KOPT-K1 (cell line): ENCODE measurements around the gene ITPK1.

Experiments used
- H3K27ac ChIP-seq: fragments of 200-600 bp; sonication (generic); 2 replicates; pipeline ENCODE4 v1.5.1; 2016; ENCODE audit warnings: antibody characterized with exemption, mild to moderate bottlenecking, low read depth, low read length; ENCODE audit not compliant: poor library complexity, severe bottlenecking
- H3K36me3 ChIP-seq: fragments of 200-600 bp; sonication (generic); 2 replicates; pipeline ENCODE4 v1.5.1; 2017; ENCODE audit warnings: antibody characterized with exemption, mild to moderate bottlenecking, low read length, moderate library complexity; ENCODE audit not compliant: insufficient read depth
- H3K9me3 ChIP-seq: fragments of 200-600 bp; sonication (generic); 2 replicates; pipeline ENCODE4 v1.5.1; 2017; ENCODE audit warnings: antibody characterized with exemption, low read length, mild to moderate bottlenecking; ENCODE audit not compliant: insufficient read depth, poor library complexity, severe bottlenecking

Gene ITPK1

GRCh38 chr14:93056166-93056839 is 59.4 kb downstream of the ITPK1 start:
- Histone ChIP-seq H3K36me3 (peaks cover 22% of the 10 kb centered on the region; the same call in 1 of the 2 replicates), H3K27ac (no peak overlapping the region), H3K9me3 (no peaks in the 10 kb centered on the region)

DNA sequence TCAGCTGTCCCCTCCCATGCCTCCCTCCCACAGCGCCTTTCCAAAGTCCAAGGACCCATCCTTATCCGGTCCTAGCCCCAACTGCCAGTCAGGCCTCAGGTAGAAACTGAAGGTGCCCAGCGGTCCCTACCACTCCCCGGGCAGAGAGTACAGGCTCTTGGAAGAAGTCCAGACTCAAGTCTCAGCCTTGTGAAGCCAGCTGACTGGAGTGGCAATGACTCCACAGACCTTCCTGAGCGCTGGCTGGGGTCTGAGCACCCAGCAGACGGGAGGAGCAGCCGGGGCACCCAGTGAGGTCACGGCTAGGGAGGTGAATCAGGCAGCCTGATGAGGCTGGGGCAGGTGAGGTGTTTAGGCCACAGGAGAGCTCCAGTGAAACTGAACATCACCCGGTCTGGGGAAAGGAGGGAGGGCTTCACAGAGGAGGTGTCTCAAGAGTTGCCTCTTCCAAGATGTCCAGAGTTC is 60.0 kb downstream of the ITPK1 start:
- Histone ChIP-seq H3K27ac (no peak overlapping the region), H3K36me3 (peaks cover 28% of the 10 kb centered on the region; the same call in 1 of the 2 replicates)

DNA sequence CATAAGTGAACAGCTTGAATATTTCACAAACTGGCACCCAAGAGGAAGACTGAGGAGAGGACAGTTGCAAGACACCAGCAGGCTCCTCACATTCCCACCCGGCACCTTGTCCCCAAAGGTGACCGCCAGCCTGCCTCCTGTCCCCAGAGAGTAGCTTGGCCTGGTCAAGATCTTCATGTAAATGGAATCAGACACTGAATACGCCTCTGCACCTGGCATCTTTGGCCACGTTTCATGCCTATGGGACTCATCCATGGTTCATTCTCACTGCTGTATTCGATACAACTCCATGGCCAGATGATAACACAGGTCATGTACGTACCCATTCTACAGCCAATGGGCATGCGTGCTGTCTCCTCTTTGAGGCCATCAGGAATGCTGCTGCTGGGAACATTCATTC is 60.8 kb downstream of the ITPK1 start:
- H3K27ac ChIP-seq = no peak overlapping the region
- no peaks in the 10 kb centered on the region for H3K9me3 ChIP-seq
- H3K36me3 ChIP-seq = peaks cover 36% of the 10 kb centered on the region; the same call in 1 of the 2 replicates

More for the DNA sequence above, 60.0 kb downstream of the ITPK1 start:
- H3K9me3 ChIP-seq = no peaks in the 10 kb centered on the region

GRCh38 chr14:93054006-93054405 is 61.7 kb downstream of the ITPK1 start:
- no peaks in the 10 kb centered on the region for H3K9me3 ChIP-seq
- H3K36me3 ChIP-seq = peaks cover 41% of the 10 kb centered on the region; the same call in 1 of the 2 replicates
- H3K27ac ChIP-seq = no peak overlapping the region

GRCh38 chr14:93051600-93052546 is 63.9 kb downstream of the ITPK1 start:
- H3K27ac ChIP-seq = no peak overlapping the region
- H3K36me3 ChIP-seq = peaks cover 50% of the 10 kb centered on the region; the same call in 1 of the 2 replicates
- H3K9me3 ChIP-seq = no peaks in the 10 kb centered on the region

- H3K9me3 ChIP-seq = no peaks in the 10 kb centered on the region
- H3K36me3 ChIP-seq = peaks cover 41% of the 10 kb centered on the region; the same call in 1 of the 2 replicates
- no peak overlapping the region for H3K27ac ChIP-seq
These were observed 65.0 kb downstream of the ITPK1 start for GRCh38 chr14:93050761-93051160.

- Histone ChIP-seq H3K9me3 (no peaks in the 10 kb centered on the region), H3K27ac (no peak overlapping the region), H3K36me3 (peaks cover 34% of the 10 kb centered on the region; the same call in 1 of the 2 replicates)
These were observed 65.8 kb downstream of the ITPK1 start for GRCh38 chr14:93049867-93050331.

DNA sequence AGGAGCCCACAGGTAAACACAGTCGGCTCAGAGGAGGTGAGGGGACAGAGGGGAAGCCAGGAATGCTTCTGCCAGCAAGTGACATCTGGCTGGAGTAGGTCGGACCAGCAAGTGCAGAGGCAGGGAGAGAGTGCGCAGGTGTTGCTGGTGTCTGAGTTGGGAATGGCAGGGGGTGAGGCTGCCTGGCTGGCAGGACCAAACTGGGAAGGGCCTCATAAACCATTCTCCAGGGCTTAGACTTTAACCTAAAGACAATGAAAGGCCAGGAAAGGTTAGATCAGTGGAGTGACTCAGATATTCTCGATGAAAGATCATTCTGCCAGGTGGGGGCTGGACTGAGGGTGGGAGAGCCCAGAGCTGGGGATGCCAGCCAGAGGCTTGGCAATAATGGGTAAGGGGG is 66.4 kb downstream of the ITPK1 start:
- H3K36me3 ChIP-seq = peaks cover 32% of the 10 kb centered on the region; the same call in 1 of the 2 replicates
- no peaks in the 10 kb centered on the region for H3K9me3 ChIP-seq
- H3K27ac ChIP-seq = no peak overlapping the region

- Histone ChIP-seq H3K27ac (no peak overlapping the region), H3K9me3 (no peaks in the 10 kb centered on the region), H3K36me3 (peaks cover 32% of the 10 kb centered on the region; the same call in 1 of the 2 replicates)
These were observed 66.9 kb downstream of the ITPK1 start for GRCh38 chr14:93048843-93049242.

- Histone ChIP-seq H3K27ac (no peak overlapping the region), H3K36me3 (peaks cover 32% of the 10 kb centered on the region; the same call in 1 of the 2 replicates), H3K9me3 (no peaks in the 10 kb centered on the region)
These were observed 68.1 kb downstream of the ITPK1 start for GRCh38 chr14:93047661-93048060.

DNA sequence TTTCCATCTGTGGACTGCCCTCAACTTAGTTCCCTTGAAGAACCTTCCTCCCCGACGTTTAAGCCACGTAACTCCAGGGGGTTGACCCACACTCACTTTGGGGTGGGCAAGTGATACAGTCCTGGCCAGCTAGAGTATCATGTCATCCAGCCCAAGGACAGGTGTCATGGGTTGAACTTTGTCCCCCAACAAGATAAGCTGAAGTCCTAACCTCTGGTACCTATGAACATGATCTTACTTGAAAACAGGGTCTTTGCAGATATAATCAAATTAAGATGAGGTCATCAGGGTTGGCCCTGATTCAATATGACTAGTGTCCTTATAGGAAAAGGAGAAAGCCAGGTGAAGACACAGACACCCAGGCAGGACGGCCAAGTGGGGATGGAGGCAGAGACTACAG is 68.6 kb downstream of the ITPK1 start:
- H3K36me3 ChIP-seq = peaks cover 32% of the 10 kb centered on the region; the same call in 1 of the 2 replicates
- no peaks in the 10 kb centered on the region for H3K9me3 ChIP-seq
- H3K27ac ChIP-seq = no peak overlapping the region

GRCh38 chr14:93046705-93047050 is 69.0 kb downstream of the ITPK1 start:
- Histone ChIP-seq H3K36me3 (peaks cover 31% of the 10 kb centered on the region; the same call in 1 of the 2 replicates), H3K9me3 (no peaks in the 10 kb centered on the region), H3K27ac (no peak overlapping the region)

GRCh38 chr14:93045965-93046704 is 69.6 kb downstream of the ITPK1 start:
- peaks cover 26% of the 10 kb centered on the region; the same call in 1 of the 2 replicates for H3K36me3 ChIP-seq
- no peak overlapping the region for H3K27ac ChIP-seq
- no peaks in the 10 kb centered on the region for H3K9me3 ChIP-seq

DNA sequence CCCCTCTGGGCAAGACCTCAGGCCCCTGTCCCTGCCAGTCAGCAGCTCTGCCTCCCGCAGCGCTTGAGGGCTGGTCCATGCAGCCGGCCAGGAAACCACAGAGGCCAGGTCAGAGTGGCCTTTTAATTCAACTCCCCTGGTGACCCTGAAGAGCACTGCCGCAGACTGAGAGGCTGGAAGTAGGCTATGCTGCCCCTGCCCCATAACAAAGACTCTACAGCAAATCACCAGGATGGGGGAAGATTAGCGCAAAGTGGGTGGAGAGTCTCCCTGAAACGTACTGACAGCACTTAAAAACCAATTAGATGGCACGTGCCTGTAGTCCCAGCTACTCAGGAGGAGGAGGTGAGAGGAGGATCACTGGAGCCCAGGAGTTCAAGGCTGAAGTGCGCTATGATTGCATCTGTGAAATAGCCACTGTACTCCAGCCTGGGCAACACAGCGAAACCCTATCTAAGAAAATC is 70.5 kb downstream of the ITPK1 start:
- Histone ChIP-seq H3K27ac (no peak overlapping the region), H3K36me3 (peaks cover 17% of the 10 kb centered on the region; the same call in 1 of the 2 replicates), H3K9me3 (no peaks in the 10 kb centered on the region)
